Transverse colon (tissue), 4 donors: ENCODE results near the gene HK2. TPM values are rescaled to one million over a fixed set of nuclear protein-coding genes. Genes with fewer than 3 reads are reported as not detected.

Experiments
- DNase-seq: peaks from one replicate; pipeline ENCODE4 v3.0.0-alpha.2; 2019
- H3K27ac ChIP-seq, 4 donors: fragments of 200-600 bp; sonication (generic); 2 replicates each; pipeline ENCODE4 v1.5.1; 2016 to 2018; ENCODE audit warnings: inconsistent platforms in 4 of 4
- H3K27me3 ChIP-seq: fragments of 200-600 bp; sonication (generic); 2 replicates; pipeline ENCODE4 v1.5.1; 2017; ENCODE audit warnings: inconsistent platforms
- H3K36me3 ChIP-seq, 4 donors: fragments of 200-600 bp; sonication (generic); 2 replicates each; pipeline ENCODE4 v1.5.1; 2017 to 2019; ENCODE audit warnings: inconsistent platforms in 4 of 4
- H3K4me1 ChIP-seq, 4 donors: fragments of 200-600 bp; sonication (generic); 2 replicates each; pipeline ENCODE4 v1.5.1; 2017 to 2020; ENCODE audit warnings: inconsistent platforms in 4 of 4
- H3K4me3 ChIP-seq, 4 donors: fragments of 200-600 bp; sonication (generic); 1 replicate in 1 of 4; 2 replicates in 3 of 4; pipeline versions ENCODE4 v1.5.1 to v1.6.1; 2017 to 2019; ENCODE audit warnings: inconsistent platforms in 4 of 4
- H3K9me3 ChIP-seq, 2 donors: fragments of 200-600 bp; sonication (generic); 2 replicates each; pipeline ENCODE4 v1.5.1; 2017 to 2019; ENCODE audit warnings: inconsistent platforms in 2 of 2
- CTCF ChIP-seq, 5 experiments: fragments of 200-600 bp in 3 of 5; fragments of 450-650 bp in 2 of 5; sonication (generic) in 3 of 5; IDR thresholded peaks; 1 replicate in 2 of 5; 2 replicates in 3 of 5; pipeline ENCODE4 v1.5.1; 2016 to 2017; ENCODE audit warnings: antibody characterized with exemption in 5 of 5, inconsistent platforms in 3 of 5, mild to moderate bottlenecking in 2 of 5, moderate library complexity in 1 of 5
- EP300 ChIP-seq: sonication (generic); formaldehyde crosslinking; IDR thresholded peaks from one replicate; pipeline ENCODE4 v1.6.1; 2017; ENCODE audit warnings: antibody characterized with exemption, low read depth
- POLR2A ChIP-seq: fragments of 450-650 bp; IDR thresholded peaks from one replicate; pipeline ENCODE4 v1.6.1; 2016; ENCODE audit warnings: antibody characterized with exemption, mild to moderate bottlenecking, moderate library complexity
- POLR2AphosphoS5 ChIP-seq, 3 donors: sonication (generic); formaldehyde crosslinking; IDR thresholded peaks; one replicate each; pipeline ENCODE4 v1.6.1; 2016; ENCODE audit warnings: antibody characterized with exemption in 3 of 3
- WGBS, 2 donors: methylation state at CpG; one replicate each; pipeline ENCODE4 v1.1.5; 2018; ENCODE audit warnings: low coverage in 1 of 2; 5-methylcytosine and 5-hydroxymethylcytosine counted together
- in situ Hi-C, 4 donors: fragments of 200-750 bp; cut with MboI; loops; one replicate each; pipeline versions ENCODE4 v1.15.0 to v1.15.1; 2017; ENCODE audit warnings: low sequenced_read_pairs in 3 of 4, low pct_ligation_motif_present in 1 of 4, low pct_unique_long_range_greater_than_20kb in 1 of 4
- intact Hi-C: fragments of 100-400 bp; cut with DNase I; formaldehyde crosslinking; loops from one replicate; pipeline ENCODE4 v1.15.1; 2023; ENCODE audit warnings: low total_unique reads
- total RNA-seq, 4 donors: library from RNA; depleted of rRNA; stranded (reverse); fragments of >200 nt; gene quantifications; one replicate each; pipeline ENCODE4 v1.1.0, GENCODE V29; 2016

The HK2 gene
- total RNA-seq, 4 donors from 2014 or later, result 104 to 175 (median 131) TPM

GRCh38 chr2:74910245-74910644 lies 76.3 kb downstream of the HK2 start:
- Histone ChIP-seq H3K27me3 (peaks cover 21% of the 10 kb centered on the region), H3K9me3 (no peaks in the 10 kb centered on the region), H3K36me3 (no peaks in the 10 kb centered on the region), H3K27ac (no peak overlapping the region), H3K4me3 (no peak overlapping the region), H3K4me1 (no peaks in the 10 kb centered on the region)
- no peak for TF ChIP-seq CTCF (IDR thresholded peaks at IDR 0.05)
- intact Hi-C loops, result no loop called here
- in situ Hi-C loops, result loop anchor here (10.0 to 25.0 kb wide), 3 partner anchors 495 to 702 kb away; no protein-coding TSS in a partner anchor
- WGBS, 2 donors, result 91 to 96% methylated on average over 1 of the region's 1 CpG
- no peak for DNase-seq

- intact Hi-C loops, result no loop called here
- no peak for TF ChIP-seq POLR2A
- no peak for TF ChIP-seq EP300
- TF ChIP-seq POLR2AphosphoS5 (IDR thresholded peaks at IDR 0.05), result no peak
- TF ChIP-seq CTCF (IDR thresholded peaks at IDR 0.05), result no peak
- H3K4me3 ChIP-seq, result no peak overlapping the region
- no peaks in the 10 kb centered on the region for H3K36me3 ChIP-seq
- no peaks in the 10 kb centered on the region for H3K4me1 ChIP-seq
- peaks cover 21% of the 10 kb centered on the region for H3K27me3 ChIP-seq
- H3K27ac ChIP-seq, result no peak overlapping the region
- no peaks in the 10 kb centered on the region for H3K9me3 ChIP-seq
- WGBS, 2 donors, result 47 to 57% methylated on average over 4 of the region's 4 CpGs
- DNase-seq, result no peak
- in situ Hi-C loops, result loop anchor here (10.0 to 25.0 kb wide), 3 partner anchors 494 to 701 kb away; no protein-coding TSS in a partner anchor
These were observed 77.1 kb downstream of the HK2 start for GRCh38 chr2:74911061-74911460.

- H3K36me3 ChIP-seq, result no peaks in the 10 kb centered on the region
- in situ Hi-C loops (loop anchor here (10.0 to 25.0 kb wide), 3 partner anchors 489 to 697 kb away; no protein-coding TSS in a partner anchor), intact Hi-C loops (no loop called here)
These were observed 81.8 kb downstream of the HK2 start for GRCh38 chr2:74915743-74916142.

GRCh38 chr2:74916394-74916793 lies 82.5 kb downstream of the HK2 start:
- Histone ChIP-seq H3K4me3 (no peak overlapping the region), H3K27ac (no peak overlapping the region), H3K27me3 (peaks cover 23% of the 10 kb centered on the region), H3K36me3 (no peaks in the 10 kb centered on the region), H3K4me1 (peaks cover 0 to 8% (median 2%) of the 10 kb centered on the region in 4 donors), H3K9me3 (no peaks in the 10 kb centered on the region)
- intact Hi-C loops, result no loop called here
- DNase-seq, result no peak
- 57 to 85% methylated on average over 2 of the region's 2 CpGs for WGBS, 2 donors
- in situ Hi-C loops, result loop anchor here (10.0 to 25.0 kb wide), 3 partner anchors 488 to 696 kb away; no protein-coding TSS in a partner anchor
- TF ChIP-seq CTCF (IDR thresholded peaks at IDR 0.05) (no peak), POLR2A (no peak), EP300 (no peak), POLR2AphosphoS5 (IDR thresholded peaks at IDR 0.05) (no peak)

More at GRCh38 chr2:74915743-74916142, 81.8 kb downstream of the HK2 start:
- Histone ChIP-seq H3K27me3 (peaks cover 30% of the 10 kb centered on the region), H3K27ac (no peak overlapping the region), H3K4me3 (no peak overlapping the region), H3K9me3 (no peaks in the 10 kb centered on the region), H3K4me1 (peaks cover 0 to 8% (median 2%) of the 10 kb centered on the region in 4 donors)
- WGBS, 2 donors, result 76 to 80% methylated on average over 1 to 4 of the region's 4 CpGs
- TF ChIP-seq POLR2AphosphoS5 (IDR thresholded peaks at IDR 0.05), result no peak
- TF ChIP-seq POLR2A, result no peak
- TF ChIP-seq EP300, result no peak
- no peak for TF ChIP-seq CTCF (IDR thresholded peaks at IDR 0.05)
- no peak for DNase-seq
